GM19238 (cell line): ENCODE data around the gene ARMC12.
A peak's percentile ranks its signal among the peaks of the same experiment; 100 is the strongest.
"Not testable (repeated sequence)": the region's sequence is repeated elsewhere in the genome, so short reads cannot be mapped to it uniquely, and the experiment has no call there.

Experiments
- DNase-seq: peaks from one replicate; pipeline ENCODE4 v3.0.0; 2011; ENCODE audit warnings: low spot score; ENCODE audit not compliant: insufficient read length

ARMC12 gene

DNA sequence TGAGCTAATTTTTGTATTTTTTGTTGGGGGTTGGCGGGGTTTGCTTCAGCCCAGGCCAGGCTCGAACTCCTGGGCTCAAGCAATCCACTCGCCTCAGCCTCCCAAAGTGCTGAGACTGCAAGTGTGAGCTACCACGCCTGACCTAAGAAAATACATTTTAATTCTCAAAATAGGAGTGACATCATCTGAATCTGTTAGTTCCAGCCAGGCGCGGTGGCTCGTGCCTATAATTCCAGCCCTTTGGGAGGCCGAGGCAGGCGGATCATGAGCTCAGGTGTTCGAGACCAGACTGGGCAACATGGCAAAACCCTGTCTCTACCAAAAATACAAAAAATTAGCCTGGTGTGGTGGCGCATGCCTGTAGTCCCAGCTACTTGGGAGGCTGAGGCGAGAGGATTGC lies 2.5 kb upstream of the ARMC12 start:
- not testable (repeated sequence) for DNase-seq

DNA sequence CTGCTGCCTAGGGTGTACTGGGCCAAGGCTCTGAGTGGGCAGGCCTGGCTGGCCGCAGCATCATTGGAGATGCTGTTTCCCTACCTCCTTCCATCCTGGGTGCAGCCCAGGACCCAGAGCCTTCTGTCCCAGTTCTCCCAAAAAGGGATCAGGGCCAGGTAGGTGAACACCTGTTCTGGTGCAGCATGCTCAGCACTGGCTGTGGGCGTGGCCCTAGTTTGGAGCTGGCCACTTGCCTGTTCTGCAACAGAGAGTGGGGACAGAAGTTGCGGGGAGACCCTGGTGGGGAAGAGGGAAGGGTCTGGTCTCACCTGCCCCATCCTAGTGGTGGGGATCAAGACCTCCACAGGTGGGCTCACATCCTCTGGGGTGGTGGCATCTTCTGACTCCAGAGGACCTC lies 1.4 kb upstream of the ARMC12 start:
- DNase-seq, result no peak

DNA sequence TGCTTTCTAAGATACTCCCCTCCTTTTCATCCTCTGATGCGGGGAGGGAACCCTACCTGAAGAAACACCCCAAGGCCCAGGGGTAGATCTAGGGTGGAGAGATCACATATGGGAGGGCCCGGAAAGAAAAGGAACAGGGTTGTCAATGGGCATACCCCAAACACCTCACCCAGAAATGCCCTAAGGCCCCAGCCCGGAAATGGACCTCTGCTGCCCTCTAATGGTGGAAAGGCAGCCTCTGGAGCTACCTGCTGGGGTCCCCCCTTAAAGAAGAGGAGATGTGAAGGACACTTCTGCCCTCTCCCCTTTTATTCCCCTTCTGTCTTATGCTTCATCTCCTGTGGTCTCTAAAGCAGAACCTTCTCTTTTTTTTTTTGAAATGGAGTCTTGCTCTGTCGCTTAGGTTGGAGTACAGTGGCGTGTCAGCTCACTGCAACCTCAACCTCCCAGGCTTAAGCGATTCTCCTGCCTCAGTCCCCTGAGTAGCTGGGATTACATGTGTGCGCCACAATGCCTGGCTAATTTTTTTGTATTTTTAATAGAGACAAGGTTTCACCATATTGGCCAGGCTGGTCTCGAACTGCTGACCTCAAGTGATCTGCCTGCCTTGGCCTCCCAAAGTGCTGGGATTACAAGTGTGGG lies 458 bp upstream of the ARMC12 start:
- peak; percentile 64 for DNase-seq

DNA sequence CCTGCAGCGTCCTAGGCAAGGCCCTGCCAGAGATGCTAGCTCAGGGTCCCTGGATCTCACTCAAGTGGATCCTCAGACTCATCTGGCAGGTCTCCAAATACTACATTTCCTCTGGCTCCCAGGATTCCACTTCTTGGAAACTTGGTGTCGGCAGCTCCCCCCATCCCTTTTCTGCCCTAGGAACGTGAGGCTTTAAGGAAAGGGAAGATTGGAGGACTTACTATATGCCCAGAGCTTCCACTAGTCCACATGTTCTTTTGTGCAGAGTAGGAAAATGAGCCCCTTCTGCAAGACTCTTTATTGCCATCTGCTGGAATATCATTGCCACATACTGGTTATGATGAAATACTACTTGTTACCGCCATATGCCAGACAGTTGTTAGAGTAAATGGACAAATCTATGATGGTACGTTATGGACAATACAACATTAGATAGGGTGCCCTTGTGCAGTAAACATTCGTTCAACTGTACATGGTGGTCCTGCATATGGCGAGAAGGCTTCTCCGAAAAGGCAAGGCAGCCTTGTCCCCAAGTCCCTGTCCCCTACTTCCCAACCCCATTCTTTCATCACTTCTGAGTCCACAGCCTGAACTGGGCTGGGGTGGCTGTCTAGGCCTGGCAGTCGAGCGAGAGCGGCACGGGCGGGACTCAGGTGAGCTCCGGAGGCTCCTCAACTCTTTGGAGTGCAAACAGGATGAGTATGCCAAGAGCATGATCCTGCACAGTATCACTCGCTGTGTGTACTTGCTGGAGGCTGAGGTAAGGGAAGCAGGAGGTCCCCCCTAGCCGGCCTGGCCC lies 780 bp downstream of the ARMC12 start:
- peak; percentile 45 for DNase-seq

DNA sequence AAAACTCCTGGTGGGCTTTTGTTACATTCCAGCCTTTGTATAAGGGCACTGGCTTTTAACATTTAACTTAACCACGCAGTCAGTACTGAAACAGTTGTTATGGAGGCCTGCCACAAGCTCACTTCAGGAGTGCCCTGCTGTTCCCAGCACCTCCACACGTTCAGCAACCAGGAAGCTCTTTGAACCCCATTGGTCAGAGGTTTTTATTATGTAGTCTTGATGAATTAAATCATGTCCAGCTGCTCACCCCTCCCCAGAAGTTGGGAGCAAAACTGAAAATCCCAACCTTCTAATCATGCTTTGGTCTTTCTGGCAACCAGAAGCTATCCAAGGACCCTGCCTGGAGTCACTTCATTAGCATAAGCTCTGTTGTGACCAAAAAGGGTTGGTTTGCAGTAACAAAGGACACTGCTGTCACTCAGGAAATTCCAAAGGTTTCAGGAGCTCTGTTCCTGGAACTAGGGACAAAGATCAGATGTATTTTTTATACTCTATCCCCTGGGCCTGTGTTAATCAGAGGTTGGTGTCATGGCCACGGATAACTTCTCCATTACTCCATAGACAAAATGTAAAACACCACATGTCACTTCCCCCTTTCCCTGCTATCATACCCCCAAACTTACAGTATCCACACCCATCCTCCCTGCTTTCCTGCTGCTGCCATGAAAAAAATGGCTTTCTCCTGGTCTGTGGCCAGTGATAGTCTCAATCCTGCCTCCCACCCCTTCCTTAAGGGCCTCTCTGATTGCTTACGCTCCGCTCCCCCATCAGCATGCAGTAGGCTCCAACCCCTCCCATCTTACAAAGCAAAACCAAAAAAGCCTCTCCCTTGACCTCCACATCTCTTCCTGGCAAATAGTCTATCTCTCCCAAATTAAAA lies 3.1 kb downstream of the ARMC12 start:
- no peak for DNase-seq

DNA sequence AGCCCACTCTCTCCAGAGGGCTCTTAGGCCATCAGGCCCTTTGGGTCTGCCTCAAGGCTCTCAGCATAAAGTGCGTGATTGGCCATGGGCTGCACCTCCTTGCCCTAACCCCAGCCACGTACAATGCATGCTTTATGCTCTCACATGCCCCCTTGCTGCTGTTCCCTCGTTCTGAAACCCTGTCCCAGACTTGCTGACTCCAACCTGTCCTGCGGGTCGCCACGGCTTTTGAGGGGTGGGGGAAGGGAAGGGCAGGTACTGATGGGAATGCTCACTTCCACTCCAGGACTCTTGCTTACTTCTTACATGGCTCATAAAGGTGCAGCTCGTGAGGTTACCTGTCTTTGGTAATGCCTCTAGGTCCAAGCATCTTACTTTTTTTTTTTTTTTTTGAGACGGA lies 6.0 kb downstream of the ARMC12 start:
- DNase-seq, result no peak

- no peak for DNase-seq
Observed at GRCh38 chr6:35745509-35745908, 8.7 kb downstream of the ARMC12 start.

GRCh38 chr6:35746516-35746915 lies 9.7 kb downstream of the ARMC12 start:
- DNase-seq, result no peak

GRCh38 chr6:35747877-35748276 lies 11.0 kb downstream of the ARMC12 start:
- DNase-seq, result no peak

GRCh38 chr6:35750557-35750956 lies 13.7 kb downstream of the ARMC12 start:
- DNase-seq, result no peak

- no peak for DNase-seq
Observed at GRCh38 chr6:35751594-35751993, 14.8 kb downstream of the ARMC12 start.

DNA sequence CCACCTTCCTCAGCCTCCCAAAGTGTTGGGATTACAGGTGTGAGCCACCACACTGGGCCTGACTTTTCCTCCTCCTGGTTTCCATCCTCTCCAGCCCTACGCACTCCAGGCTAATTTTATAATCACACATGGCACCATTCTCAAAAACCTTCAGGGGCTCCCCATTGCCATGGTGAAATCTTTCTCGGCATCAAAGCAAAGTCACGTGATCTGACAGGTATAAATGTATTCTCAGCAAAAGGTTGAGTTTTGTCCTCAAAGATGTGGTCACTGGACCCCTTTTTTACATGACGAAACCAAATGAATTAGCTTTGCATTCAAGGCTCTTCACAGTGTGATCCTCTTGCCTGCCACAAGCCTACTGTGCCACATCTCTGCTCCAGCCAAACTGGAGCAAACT lies 15.5 kb downstream of the ARMC12 start:
- DNase-seq, result no peak

DNA sequence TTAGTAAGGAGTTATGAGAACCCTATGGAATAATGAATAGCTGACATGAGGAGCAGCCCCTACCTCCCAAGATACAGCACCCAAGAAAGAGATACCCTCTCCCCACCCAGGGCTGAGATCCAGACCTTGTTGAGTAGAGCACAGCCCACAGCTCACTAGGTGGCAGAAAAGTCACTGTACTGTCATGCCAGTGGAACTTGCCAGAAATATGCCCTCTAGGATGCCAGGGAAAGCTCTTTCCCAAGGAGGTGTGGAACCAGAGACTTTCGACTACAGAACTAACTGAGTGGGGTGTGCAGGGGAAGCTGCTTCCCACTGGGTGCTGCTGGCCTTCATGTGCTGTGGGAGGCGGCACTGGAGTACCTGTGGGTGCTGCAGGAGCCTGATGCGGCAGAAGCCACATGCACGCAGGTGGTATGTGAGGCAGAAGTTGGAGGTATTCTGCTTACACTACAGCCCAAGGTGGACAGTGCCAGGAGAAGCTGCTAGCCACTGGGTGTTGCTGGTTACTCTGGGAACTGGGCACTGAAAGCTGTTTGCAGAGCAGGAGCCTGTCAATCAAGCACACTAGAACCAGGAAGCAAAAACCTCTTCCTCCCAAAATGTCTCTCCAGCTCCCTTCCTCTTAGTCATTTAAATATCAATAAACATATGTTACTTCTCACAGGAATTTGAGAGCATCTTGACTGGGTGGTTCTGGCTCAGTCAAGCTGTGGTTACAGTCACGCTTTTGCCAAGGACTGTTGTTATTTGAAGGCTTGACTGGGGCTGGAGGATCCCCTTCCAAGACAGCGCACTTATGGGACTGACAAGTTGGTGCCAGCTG lies 17.8 kb downstream of the ARMC12 start:
- no peak for DNase-seq

- no peak for DNase-seq
Observed at GRCh38 chr6:35755278-35755924, 18.6 kb downstream of the ARMC12 start.

- no peak for DNase-seq
Observed at GRCh38 chr6:35757456-35758123, 20.8 kb downstream of the ARMC12 start.

- DNase-seq, result no peak
Observed at GRCh38 chr6:35759426-35759825, 22.6 kb downstream of the ARMC12 start.

DNA sequence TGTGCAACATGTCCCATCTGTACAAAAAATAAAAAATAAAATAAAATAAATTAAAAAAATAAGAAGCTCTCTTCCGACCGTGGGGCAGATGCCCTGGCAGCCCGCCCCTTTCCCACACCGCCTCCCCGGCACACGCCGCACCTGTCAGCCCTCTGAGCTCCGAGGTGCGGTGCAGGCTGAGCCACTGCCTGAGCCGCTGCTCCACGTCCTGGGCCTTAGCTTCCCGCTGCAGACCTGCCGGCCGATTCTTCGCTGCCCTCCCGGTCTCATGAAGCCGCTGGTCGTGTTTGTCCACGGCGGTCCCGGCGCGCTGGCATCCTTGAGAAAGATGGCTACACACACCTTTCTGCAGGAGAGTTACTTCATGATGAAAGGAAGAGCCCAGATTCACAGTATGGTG lies 28.9 kb downstream of the ARMC12 start:
- DNase-seq, result no peak

DNA sequence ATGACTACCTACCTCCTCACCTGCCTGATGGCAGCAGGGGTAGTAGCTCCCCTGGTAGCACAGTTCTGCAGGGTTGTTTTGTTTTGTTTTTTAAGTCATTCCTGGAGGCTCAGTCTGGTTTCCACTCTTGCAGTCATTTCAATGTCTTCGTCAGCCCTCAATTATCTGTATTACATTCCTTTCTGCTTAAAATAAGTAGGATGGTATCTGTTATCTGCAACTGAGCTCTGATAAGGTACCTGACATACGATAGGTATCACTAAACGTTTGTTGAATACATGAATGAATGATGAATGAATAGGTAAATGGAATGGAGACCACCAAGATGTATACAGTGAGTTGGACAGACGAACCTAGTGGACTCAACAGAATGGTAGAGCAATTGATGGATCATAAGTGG lies 32.4 kb downstream of the ARMC12 start:
- no peak for DNase-seq

DNA sequence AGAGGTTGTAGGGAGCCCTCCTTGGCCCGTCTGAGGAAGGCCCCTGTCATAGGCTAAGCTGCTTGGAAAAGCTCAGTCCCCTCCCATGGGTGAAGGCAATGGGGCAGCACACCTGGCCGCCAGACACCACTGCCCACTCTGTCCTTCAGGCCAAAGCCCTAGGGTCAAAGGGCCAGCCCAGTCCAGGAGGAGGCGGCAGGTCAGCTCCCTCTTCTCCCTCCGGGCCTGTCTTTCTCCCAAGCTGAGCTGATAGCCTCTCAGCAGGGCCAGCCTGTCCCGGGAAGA lies 34.5 kb downstream of the ARMC12 start:
- no peak for DNase-seq

GRCh38 chr6:35774116-35774794 lies 37.4 kb downstream of the ARMC12 start:
- no peak for DNase-seq
